Endometrial microvascular endothelial cells (primary cell): ENCODE data around the gene DMBT1. TPM values are rescaled to one million over a fixed set of nuclear protein-coding genes. Genes with fewer than 3 reads are reported as not detected.

Source experiments
- in situ Hi-C: cut with HindIII; loops from 2 replicates; pipeline ENCODE4 v1.10.0; 2017; ENCODE audit warnings: low sequenced_read_pairs, low pct_unique_long_range_greater_than_20kb; ENCODE audit errors: inconsistent ontology term
- total RNA-seq: library from RNA; depleted of rRNA; stranded (reverse); fragments of >200 nt; gene quantifications from one replicate; pipeline ENCODE4 v1.2.3, GENCODE V29; 2015; ENCODE audit errors: inconsistent ontology term

DMBT1 gene
- total RNA-seq, 1 donor from 2014 or later: 0.09 TPM

- in situ Hi-C loops: no loop called here
These were observed 99.1 kb downstream of the DMBT1 start for GRCh38 chr10:122659651-122660050.

DNA sequence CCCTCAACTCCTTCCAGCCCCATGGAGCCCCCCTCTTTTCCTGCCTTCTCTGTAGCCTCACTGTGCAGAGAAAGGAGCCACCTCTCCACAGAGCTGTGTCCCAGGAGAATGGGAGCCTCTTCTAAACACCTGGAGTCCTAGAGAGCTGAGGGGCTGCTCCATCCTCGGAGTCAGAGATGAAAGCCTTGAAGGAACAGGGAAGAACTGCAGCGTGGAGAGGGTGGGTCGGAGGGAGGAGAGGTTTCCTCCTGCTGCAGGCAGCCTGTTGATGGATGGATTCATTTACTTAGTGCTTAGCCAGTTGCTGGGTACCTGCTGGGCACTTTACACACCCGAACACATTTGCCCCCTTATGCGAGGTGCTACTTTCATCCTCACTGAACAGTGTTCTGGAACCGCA lies 100.1 kb downstream of the DMBT1 start:
- in situ Hi-C loops: no loop called here

- in situ Hi-C loops: no loop called here
These were observed 101.7 kb downstream of the DMBT1 start for GRCh38 chr10:122662231-122662630.

DNA sequence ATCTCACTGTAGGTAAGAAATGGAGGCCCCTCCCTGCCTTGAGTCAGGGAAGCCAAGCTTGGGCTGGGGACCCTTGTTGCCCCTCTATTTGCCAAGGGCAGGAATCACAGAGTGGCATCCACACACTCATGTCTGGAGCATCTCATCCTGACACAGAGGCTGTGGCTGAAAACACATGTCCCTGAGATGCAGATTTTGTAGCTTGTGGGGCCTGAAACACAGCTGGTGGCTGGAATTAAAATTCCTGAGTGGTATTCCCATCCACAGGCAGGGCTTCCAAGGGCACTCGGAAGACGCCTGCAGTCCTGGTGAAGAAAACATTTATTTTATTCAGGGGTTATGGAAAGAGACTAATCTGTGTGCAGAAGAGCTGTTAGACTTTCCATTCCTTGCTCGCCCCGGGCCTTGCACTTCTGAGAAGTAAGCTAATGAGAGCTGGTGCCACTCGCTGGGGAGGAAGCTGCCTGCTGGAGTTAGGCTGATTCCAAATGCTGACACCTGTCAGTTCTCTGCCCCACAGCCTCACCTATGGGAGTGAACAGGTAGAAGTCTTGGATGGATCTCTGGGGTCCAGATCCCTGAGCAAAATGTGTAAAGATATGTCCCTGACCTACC lies 103.1 kb downstream of the DMBT1 start:
- in situ Hi-C loops: no loop called here

- in situ Hi-C loops: no loop called here
These were observed 103.9 kb downstream of the DMBT1 start for GRCh38 chr10:122664501-122664900.

DNA sequence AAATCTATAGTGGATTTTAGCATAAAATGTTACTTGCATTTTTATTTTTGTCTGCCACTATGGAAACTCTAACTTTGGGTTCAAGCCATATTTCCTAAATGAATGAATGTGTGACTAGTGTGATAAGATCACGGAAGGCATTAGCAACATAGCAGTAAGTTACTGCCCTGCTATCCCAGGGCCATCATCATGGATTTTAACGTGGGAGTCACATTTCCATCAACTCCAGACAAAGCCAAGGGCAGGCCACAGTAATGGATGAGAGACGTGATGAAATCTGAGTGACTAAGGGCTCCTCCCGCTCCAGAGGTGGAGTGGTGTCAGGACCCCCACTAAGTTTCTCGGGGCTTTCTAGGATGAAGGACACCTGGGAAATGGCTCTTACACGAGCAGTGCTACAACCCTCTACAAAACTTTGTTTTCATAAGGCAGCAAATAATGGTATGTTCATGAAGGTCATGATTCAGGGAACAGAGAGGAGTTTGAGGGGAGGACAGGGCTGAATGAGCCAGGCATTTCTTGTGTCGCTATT lies 104.8 kb downstream of the DMBT1 start:
- in situ Hi-C loops: no loop called here

GRCh38 chr10:122665946-122666345 lies 105.4 kb downstream of the DMBT1 start:
- in situ Hi-C loops: no loop called here

GRCh38 chr10:122669045-122669444 lies 108.5 kb downstream of the DMBT1 start:
- in situ Hi-C loops: no loop called here

- in situ Hi-C loops: no loop called here
These were observed 109.3 kb downstream of the DMBT1 start for GRCh38 chr10:122669842-122670241.

DNA sequence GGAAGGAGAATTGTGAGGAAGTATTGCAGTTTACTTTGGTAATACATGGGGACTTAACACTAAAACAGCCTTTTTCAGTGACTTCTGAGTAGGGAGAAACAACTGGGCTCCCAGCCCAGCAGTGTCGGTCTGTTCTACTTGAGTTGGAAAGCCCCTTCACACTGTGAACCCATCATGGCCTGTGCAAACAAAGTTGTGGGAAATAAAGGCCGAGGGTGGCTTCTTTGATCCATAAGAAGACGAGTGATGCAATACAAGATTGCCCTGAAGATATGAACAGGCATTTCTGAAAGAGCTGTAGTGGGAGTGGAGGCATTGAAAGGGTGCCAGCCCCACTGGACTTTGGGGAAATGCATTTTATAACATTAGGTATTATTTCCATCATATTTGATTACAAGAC lies 110.8 kb downstream of the DMBT1 start:
- in situ Hi-C loops: no loop called here

- in situ Hi-C loops: no loop called here
These were observed 112.1 kb downstream of the DMBT1 start for GRCh38 chr10:122672655-122673054.

GRCh38 chr10:122673269-122673668 lies 112.7 kb downstream of the DMBT1 start:
- in situ Hi-C loops: no loop called here

DNA sequence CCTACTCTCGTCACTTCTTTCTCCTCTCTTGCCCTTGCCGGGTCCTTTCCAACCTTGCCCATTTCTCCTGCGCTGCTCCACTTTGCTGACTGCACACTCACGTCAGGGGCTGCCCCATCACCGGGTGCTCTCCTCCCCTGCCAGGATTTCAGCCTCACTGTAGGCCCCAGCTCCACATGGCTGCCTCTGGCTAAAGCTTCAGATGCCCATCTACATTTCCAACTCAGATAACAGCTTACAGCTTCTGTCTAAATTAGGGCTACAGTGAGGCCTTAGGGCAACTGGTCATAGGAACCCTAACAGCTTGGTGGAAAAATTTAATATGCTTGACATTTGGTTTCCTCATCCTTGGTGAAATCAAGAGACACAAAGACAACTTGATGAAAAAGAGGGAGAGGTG lies 113.2 kb downstream of the DMBT1 start:
- in situ Hi-C loops: no loop called here

- in situ Hi-C loops: no loop called here
These were observed 114.2 kb downstream of the DMBT1 start for GRCh38 chr10:122674781-122675180.

DNA sequence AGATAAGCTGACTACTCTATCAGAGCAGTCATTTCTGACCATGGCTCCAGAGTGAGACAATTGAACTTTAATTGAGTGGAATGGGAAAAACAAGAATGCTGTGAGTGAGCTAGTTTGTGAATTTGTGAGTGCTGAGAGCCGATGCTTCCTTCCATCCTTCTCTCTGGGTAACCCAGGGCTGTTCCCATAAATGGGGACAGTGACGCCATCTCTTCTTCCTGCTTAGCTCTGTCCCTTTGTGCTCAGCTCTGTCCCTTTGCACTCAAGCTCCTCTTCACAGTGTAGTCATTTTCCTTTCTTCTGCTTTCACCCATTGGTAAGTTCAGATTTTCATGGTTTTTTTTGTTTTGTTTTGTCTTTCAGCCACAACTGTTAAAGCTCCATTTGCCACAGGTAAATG lies 114.7 kb downstream of the DMBT1 start:
- in situ Hi-C loops: no loop called here

GRCh38 chr10:122678266-122678665 lies 117.7 kb downstream of the DMBT1 start:
- in situ Hi-C loops: no loop called here

GRCh38 chr10:122682522-122682921 lies 122.0 kb downstream of the DMBT1 start:
- in situ Hi-C loops: no loop called here

DNA sequence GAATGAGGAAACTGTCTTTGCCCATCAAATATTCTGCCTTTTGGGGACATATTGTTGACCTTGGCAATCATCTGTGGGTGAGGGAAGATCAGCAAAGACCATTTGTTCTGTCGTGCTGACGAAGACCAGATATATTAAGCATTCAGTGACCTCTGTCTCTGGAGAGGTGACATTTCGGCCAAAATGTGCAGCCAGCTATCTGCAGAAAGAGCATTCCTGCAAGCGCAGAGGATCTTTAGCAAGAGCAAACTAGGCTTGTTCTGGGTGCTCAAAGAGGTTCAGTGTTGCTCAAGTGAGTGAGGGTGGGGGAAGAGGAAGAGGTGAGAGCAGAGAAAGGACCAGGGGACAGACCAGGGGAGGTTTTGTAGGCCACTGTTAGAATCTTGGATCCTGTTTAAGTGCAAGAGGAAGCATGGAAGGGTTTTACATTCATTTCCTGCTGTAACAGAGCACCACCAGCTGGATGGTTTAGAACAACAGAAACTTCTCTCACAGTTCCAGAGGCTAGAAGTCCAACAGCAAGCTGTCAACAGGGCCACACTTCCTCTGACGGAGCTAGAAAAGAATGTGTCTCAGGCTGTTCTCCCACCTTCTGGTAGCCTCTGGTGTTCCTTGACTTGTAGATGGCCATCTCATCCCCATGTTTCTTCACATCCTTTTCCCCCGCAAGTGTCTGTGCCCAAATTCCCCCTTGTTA lies 127.9 kb downstream of the DMBT1 start:
- in situ Hi-C loops: no loop called here

DNA sequence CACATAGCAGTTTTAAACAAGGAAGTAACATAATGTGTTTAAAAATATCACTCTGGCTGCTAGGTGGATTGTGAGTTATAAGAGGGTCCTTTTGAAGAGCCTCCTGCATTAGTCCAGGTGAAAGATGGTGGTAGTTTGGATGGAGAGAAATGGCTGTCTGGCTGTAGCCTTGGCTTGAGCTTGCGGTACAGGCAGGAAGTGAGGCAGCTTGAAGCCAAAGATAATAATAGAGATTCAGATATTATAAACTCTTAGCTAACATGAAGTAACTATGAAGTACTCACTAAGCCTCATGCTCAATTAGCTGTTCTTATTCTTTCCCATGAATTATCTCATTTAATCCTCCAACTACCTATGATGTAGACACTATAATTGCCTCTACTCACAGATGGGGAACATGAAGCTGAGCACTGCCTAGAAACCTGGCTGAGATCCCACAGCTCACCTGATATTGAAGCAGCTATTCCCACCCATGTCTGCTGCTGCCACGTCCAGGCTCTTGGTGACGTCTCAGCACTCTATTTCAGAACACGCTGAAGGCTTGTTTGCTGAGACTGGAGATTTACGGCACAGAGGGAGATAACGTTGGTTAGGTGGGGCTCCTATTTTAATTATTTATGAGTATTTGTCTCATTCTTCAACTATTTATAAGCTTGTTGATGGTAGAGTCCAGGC lies 128.7 kb downstream of the DMBT1 start:
- in situ Hi-C loops: no loop called here

DNA sequence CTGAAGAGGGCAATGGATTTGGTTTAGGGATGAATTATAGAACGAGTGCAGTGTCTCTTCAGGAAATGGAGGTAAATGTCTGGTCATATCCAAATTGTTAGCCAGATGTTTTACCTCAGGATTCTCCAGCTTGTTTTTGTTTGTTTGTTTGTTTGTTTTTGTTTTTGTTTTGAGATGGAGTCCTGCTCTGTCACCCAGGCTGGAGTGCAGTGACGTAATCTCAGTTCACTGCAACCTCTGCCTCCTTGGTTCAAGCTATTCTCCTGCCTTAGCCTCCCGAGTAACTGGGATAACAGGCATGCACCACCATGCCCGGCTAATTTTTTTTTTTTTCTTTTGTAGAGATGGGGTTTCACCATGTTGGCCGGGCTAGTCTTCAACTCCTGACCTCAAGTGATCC lies 132.2 kb downstream of the DMBT1 start:
- in situ Hi-C loops: no loop called here
